Smooth muscle cell (in vitro differentiated cells): ENCODE measurements around the gene MIER2. TPM values are rescaled to one million over a fixed set of nuclear protein-coding genes. Genes with fewer than 3 reads are reported as not detected.

Experiments used
- DNase-seq: peaks from one replicate; lab custom pipeline; 2025; ENCODE audit not compliant: unreplicated experiment; lab: John Stamatoyannopoulos, UW
- H2AFZ ChIP-seq: fragments of 200-600 bp; sonication (generic); 2 replicates; pipeline ENCODE4 v1.6.0; 2016; ENCODE audit warnings: antibody characterized with exemption, low read depth, mild to moderate bottlenecking
- H3F3A ChIP-seq: fragments of 200-600 bp; sonication (generic); 2 replicates; pipeline ENCODE4 v1.6.0; 2017; ENCODE audit warnings: antibody characterized with exemption, low read depth
- H3K27ac ChIP-seq: fragments of 200-600 bp; sonication (generic); 2 replicates; pipeline ENCODE4 v1.5.1; 2016; ENCODE audit warnings: low read depth, mild to moderate bottlenecking
- H3K27me3 ChIP-seq: fragments of 200-600 bp; sonication (generic); 2 replicates; pipeline ENCODE4 v1.6.1; 2016; ENCODE audit warnings: low read depth, mild to moderate bottlenecking
- H3K36me3 ChIP-seq: fragments of 200-600 bp; sonication (generic); 2 replicates; pipeline ENCODE4 v1.5.1; 2016; ENCODE audit warnings: low read depth
- H3K4me1 ChIP-seq: fragments of 200-600 bp; sonication (generic); 2 replicates; pipeline ENCODE4 v1.5.1; 2016; ENCODE audit warnings: low read depth
- H3K4me2 ChIP-seq: fragments of 200-600 bp; sonication (generic); 2 replicates; pipeline ENCODE4 v1.6.0; 2016; ENCODE audit warnings: mild to moderate bottlenecking
- H3K4me3 ChIP-seq: fragments of 200-600 bp; sonication (generic); 2 replicates; pipeline ENCODE4 v1.5.1; 2016; ENCODE audit warnings: mild to moderate bottlenecking
- H3K79me2 ChIP-seq: fragments of 200-600 bp; sonication (generic); 2 replicates; pipeline ENCODE4 v1.6.0; 2016; ENCODE audit warnings: low read depth, mild to moderate bottlenecking
- H3K9ac ChIP-seq: fragments of 200-600 bp; sonication (generic); 2 replicates; pipeline ENCODE4 v1.6.0; 2016; ENCODE audit warnings: low read depth
- H3K9me3 ChIP-seq: fragments of 200-600 bp; sonication (generic); replicated peaks from 2 replicates; pipeline ENCODE4 v1.5.1; 2016; ENCODE audit warnings: low read depth
- H4K20me1 ChIP-seq: fragments of 200-600 bp; sonication (generic); 2 replicates; pipeline ENCODE4 v1.6.0; 2016; ENCODE audit warnings: low read depth
- WGBS: methylation state at CpG from one replicate; pipeline ENCODE4 v1.1.7; 2016; ENCODE audit warnings: low lambda C conversion rate; 5-methylcytosine and 5-hydroxymethylcytosine counted together
- polyA plus RNA-seq: library from polyadenylated mRNA; unstranded; fragments of >200 nt; fragmentation: Nextera tagmentation; extraction: Ambion mirVana; gene quantifications from 2 replicates; pipeline ENCODE4 v1.2.1, GENCODE V29; 2016
- total RNA-seq: library from RNA; depleted of rRNA; stranded (reverse); fragments of >200 nt; gene quantifications from 2 replicates; pipeline ENCODE4 v1.2.3, GENCODE V29; 2014
- TF ChIP-seq, protein P1 (sequence below): fragments of 200-600 bp; sonication (generic); IDR thresholded peaks from 2 replicates; pipeline ENCODE4 v1.5.1; 2017; ENCODE audit warnings: borderline replicate concordance, mild to moderate bottlenecking, antibody characterized with exemption; ENCODE audit not compliant: insufficient read depth, poor library complexity, severe bottlenecking

MIER2 gene
- total and polyA plus RNA-seq, 2 experiments from 2014 or later: 12.7 to 79.7 TPM

DNA sequence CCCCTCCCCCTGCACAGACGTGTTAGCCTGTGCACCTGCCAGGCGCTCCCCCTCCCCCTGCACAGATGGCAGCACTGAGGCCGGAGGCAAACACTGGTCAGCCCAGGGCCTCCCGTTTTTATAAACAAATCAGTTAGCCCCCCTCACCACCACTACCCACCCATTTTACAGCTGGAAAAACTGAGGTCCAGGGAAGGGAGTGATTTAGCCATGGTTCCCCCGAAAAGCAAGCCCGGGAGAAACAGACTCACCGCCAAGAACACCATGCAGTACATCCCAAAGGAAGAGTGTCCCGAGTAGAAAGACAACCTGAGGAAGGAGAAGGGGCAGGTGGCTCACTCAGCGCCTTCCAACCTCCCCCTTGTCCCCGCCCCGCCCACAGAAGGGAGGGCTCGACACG is 62.1 kb downstream of the MIER2 start:
- no peak overlapping the region for H3K4me2 ChIP-seq
- no peaks in the 10 kb centered on the region for H3K79me2 ChIP-seq
- H3K9me3 ChIP-seq: no peaks in the 10 kb centered on the region
- no peaks in the 10 kb centered on the region for H3K27me3 ChIP-seq
- H3K9ac ChIP-seq: no peak overlapping the region
- TF ChIP-seq, protein P1, sequence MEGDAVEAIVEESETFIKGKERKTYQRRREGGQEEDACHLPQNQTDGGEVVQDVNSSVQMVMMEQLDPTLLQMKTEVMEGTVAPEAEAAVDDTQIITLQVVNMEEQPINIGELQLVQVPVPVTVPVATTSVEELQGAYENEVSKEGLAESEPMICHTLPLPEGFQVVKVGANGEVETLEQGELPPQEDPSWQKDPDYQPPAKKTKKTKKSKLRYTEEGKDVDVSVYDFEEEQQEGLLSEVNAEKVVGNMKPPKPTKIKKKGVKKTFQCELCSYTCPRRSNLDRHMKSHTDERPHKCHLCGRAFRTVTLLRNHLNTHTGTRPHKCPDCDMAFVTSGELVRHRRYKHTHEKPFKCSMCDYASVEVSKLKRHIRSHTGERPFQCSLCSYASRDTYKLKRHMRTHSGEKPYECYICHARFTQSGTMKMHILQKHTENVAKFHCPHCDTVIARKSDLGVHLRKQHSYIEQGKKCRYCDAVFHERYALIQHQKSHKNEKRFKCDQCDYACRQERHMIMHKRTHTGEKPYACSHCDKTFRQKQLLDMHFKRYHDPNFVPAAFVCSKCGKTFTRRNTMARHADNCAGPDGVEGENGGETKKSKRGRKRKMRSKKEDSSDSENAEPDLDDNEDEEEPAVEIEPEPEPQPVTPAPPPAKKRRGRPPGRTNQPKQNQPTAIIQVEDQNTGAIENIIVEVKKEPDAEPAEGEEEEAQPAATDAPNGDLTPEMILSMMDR: no peak
- no peak overlapping the region for H3K27ac ChIP-seq
- H3K4me3 ChIP-seq: no peak overlapping the region
- DNase-seq: no peak
- H3K4me1 ChIP-seq: peaks cover 8% of the 10 kb centered on the region
- no peak overlapping the region for H2AFZ ChIP-seq
- H4K20me1 ChIP-seq: no peaks in the 10 kb centered on the region
- WGBS: 74% methylated on average over 10 of the region's 13 CpGs
- H3K36me3 ChIP-seq: no peaks in the 10 kb centered on the region
- H3F3A ChIP-seq: no peaks in the 10 kb centered on the region

- Histone ChIP-seq H3K36me3 (no peaks in the 10 kb centered on the region), H3F3A (no peaks in the 10 kb centered on the region), H3K79me2 (no peaks in the 10 kb centered on the region), H3K4me2 (no peak overlapping the region), H4K20me1 (no peaks in the 10 kb centered on the region), H3K9ac (no peak overlapping the region), H3K9me3 (no peaks in the 10 kb centered on the region), H3K4me3 (no peak overlapping the region), H3K27me3 (no peaks in the 10 kb centered on the region), H3K27ac (no peak overlapping the region), H2AFZ (no peak overlapping the region), H3K4me1 (peaks cover 8% of the 10 kb centered on the region)
- no peak for DNase-seq
- TF ChIP-seq, protein P1: peak; percentile 3
- WGBS: 91% methylated on average over 8 of the region's 10 CpGs
These were observed 62.6 kb downstream of the MIER2 start for GRCh38 chr19:281992-282391.

DNA sequence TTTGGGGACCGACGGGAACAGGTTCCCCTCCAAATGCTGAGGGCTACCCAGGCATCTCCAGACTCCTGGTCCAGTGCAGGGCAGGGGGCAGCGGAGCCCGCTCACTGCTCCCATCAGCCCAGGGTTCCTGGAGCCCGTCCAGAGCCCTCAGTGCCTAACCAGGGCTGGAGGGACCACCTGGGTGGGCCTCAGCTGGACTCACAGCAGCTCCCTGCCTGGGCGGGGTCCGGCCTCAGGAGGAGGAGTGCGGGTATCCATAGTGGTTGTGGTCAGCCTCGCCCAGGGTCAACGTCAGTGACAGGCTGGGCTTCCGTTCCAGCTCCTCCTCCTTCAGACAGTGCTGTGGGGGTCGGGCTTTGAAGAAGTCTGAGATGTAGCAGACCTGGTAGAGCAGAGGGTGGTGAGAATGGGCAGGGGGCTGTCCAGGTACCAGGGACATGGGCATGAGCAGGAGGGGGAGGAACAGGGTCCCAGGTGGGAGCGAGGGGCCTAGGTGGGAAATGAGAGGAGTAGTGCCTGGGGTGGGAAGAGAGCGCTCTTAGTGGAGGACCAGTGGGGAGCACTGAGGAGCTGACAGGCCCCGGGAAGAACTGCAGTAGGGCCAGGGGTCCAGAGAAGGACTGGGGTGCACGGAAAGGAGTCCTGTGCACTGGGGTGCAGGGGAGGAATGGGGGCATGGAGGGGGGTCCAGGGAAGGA is 63.3 kb downstream of the MIER2 start:
- H3K4me2 ChIP-seq: no peak overlapping the region
- H2AFZ ChIP-seq: no peak overlapping the region
- H4K20me1 ChIP-seq: no peaks in the 10 kb centered on the region
- no peak for DNase-seq
- H3K9ac ChIP-seq: no peak overlapping the region
- peaks cover 8% of the 10 kb centered on the region for H3K4me1 ChIP-seq
- TF ChIP-seq, protein P1: no peak
- H3K36me3 ChIP-seq: no peaks in the 10 kb centered on the region
- H3K4me3 ChIP-seq: no peak overlapping the region
- no peaks in the 10 kb centered on the region for H3K27me3 ChIP-seq
- WGBS: 88% methylated on average over 16 of the region's 16 CpGs
- no peak overlapping the region for H3K27ac ChIP-seq
- no peaks in the 10 kb centered on the region for H3K9me3 ChIP-seq
- no peaks in the 10 kb centered on the region for H3K79me2 ChIP-seq
- no peaks in the 10 kb centered on the region for H3F3A ChIP-seq

DNA sequence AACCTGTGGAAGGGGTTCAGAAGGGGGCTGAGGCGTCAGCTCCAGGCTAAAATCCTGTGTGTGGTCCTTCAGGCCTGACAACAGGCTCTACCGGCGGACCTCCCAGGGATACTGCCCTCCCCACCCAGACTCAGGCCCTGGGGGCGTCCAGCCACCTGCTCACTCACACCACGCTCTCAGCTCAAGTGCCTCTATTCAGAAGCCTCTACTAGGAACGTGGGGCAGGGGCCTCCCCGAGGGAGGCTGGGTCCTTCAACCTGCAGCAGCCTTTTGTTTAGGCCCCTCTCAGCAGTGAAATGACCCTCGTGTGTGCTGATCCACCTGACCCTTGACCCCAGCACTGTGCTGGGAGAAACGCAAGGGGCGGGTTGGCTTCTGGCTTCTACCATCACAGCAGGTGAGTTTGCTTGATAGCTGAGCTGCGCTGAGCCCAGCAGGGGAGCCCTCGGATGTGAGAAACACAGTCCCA is 64.0 kb downstream of the MIER2 start:
- no peak for DNase-seq
- H3K4me3 ChIP-seq: no peak overlapping the region
- no peaks in the 10 kb centered on the region for H3K9me3 ChIP-seq
- H4K20me1 ChIP-seq: no peaks in the 10 kb centered on the region
- H3F3A ChIP-seq: no peaks in the 10 kb centered on the region
- WGBS: 76% methylated on average over 12 of the region's 12 CpGs
- H2AFZ ChIP-seq: no peak overlapping the region
- no peaks in the 10 kb centered on the region for H3K79me2 ChIP-seq
- H3K27me3 ChIP-seq: no peaks in the 10 kb centered on the region
- no peak overlapping the region for H3K27ac ChIP-seq
- H3K4me1 ChIP-seq: peaks cover 8% of the 10 kb centered on the region
- H3K4me2 ChIP-seq: no peak overlapping the region
- no peaks in the 10 kb centered on the region for H3K36me3 ChIP-seq
- TF ChIP-seq, protein P1: no peak
- H3K9ac ChIP-seq: no peak overlapping the region
